ENCODE data around the gene RNF10.

Gene RNF10

DNA sequence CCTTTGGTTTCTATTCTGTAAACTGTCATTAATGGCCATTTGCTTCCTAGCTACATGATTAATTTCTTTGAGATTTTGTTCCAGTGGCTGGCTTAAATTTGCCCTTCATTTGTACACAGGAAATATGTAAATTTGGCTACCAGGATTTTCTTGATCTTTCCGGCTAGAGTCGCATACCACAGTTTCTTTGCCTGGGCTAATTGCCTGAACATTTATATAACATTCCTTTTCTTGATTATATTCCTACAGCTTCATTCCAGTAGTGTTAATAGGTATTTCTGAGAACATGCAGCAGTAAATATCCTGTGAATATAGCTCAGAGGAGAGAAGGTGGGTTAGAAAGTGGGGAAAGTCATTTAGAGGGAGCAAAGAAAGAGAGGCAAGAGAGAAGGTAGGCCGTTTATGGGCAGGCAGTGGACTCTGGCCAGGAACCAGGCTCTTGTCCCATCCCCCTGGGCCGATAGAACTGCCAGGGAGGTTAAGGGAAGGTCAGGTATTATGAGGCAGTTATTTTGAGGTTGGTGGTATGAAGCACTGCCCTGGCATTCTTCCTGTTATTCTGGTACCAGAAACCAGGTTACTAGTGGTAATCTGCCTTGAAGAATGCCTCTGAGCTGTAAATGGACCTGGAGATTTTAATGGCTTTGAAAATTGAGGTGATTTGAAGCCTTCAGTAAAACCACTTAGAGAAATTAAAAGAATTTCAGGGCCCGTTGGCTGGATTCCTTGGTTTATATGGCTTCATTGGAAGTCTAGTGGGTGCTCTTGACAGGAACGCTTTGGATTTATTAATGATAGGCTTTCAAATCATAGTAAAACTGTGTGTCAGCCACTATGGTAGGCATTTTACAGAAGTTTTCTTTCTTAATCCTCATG is 4.4 kb downstream of the RNF10 start:
- Mint-ChIP-seq H3K27ac (peak overlapping the region; percentile 83), H3K4me1 (ENCODE audit: low read depth) (peaks cover 68% of the 10 kb centered on the region), H3K27me3 (no peaks in the 10 kb centered on the region), H3K4me3 (peak overlapping the region; percentile 95), H3K9me3 (ENCODE audit: low read depth) (no peaks in the 10 kb centered on the region), H3K36me3 (no peaks in the 10 kb centered on the region)

DNA sequence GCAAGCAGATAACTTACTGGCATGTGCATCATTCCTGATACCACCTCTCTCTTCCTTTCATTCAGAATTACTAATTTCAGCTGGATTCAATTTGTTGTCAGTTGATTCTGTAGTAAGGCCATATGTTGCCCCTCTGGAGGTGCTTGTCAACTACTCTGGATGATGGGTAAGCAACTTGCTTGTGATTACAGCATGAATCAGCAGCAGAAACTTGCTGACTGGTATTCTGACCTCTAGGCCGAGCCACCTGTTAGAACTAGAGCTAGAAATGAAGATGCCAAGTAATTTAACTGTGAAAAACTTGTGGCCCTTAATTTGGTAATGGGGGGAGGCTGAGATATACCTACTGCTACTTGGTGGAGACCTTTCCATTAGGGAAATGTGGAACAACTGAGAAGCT is 5.1 kb downstream of the RNF10 start:
- Mint-ChIP-seq H3K9me3 (ENCODE audit: low read depth) (no peaks in the 10 kb centered on the region), H3K36me3 (no peaks in the 10 kb centered on the region), H3K27ac (peak overlapping the region; percentile 83), H3K4me1 (ENCODE audit: low read depth) (peaks cover 70% of the 10 kb centered on the region), H3K27me3 (no peaks in the 10 kb centered on the region), H3K4me3 (peak overlapping the region; percentile 95)

GRCh38 chr12:120540445-120540844 is 6.3 kb downstream of the RNF10 start:
- H3K36me3 Mint-ChIP-seq = no peaks in the 10 kb centered on the region
- no peaks in the 10 kb centered on the region for H3K9me3 Mint-ChIP-seq (ENCODE audit: low read depth)
- H3K4me3 Mint-ChIP-seq = peak overlapping the region; percentile 56
- peaks cover 71% of the 10 kb centered on the region for H3K4me1 Mint-ChIP-seq (ENCODE audit: low read depth)
- no peaks in the 10 kb centered on the region for H3K27me3 Mint-ChIP-seq
- H3K27ac Mint-ChIP-seq = peak overlapping the region; percentile 82

DNA sequence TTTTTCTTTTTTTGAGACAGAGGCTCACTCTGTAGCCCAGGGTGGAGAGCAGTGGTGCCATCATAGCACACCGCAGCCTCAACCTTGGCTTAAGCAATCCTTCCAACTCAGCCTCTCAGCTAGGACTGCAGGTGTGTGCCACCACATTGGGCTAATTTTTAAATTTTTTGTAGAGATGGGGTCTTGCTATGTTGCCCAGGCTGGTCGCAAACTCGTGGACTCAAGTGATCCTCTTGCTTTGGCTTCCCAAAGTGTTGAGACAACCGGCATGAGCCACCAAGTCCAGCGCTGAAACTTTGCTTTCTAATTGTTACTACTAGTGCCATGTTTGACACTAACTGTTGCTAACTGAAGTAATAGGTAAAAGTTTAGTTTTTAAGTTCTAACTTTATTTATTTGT is 8.0 kb downstream of the RNF10 start:
- Mint-ChIP-seq H3K9me3 (ENCODE audit: low read depth) (no peaks in the 10 kb centered on the region), H3K27ac (no peak overlapping the region), H3K4me1 (ENCODE audit: low read depth) (peaks cover 61% of the 10 kb centered on the region), H3K27me3 (no peaks in the 10 kb centered on the region), H3K4me3 (no peak overlapping the region), H3K36me3 (peaks cover 2% of the 10 kb centered on the region)

- Mint-ChIP-seq H3K27ac (peak overlapping the region; percentile 28), H3K4me1 (ENCODE audit: low read depth) (peaks cover 36% of the 10 kb centered on the region), H3K27me3 (no peaks in the 10 kb centered on the region), H3K36me3 (peaks cover 2% of the 10 kb centered on the region), H3K9me3 (ENCODE audit: low read depth) (no peaks in the 10 kb centered on the region), H3K4me3 (no peak overlapping the region)
Observed at GRCh38 chr12:120544691-120545090, 10.5 kb downstream of the RNF10 start.

- Mint-ChIP-seq H3K27me3 (no peaks in the 10 kb centered on the region), H3K4me3 (no peak overlapping the region), H3K4me1 (ENCODE audit: low read depth) (peaks cover 26% of the 10 kb centered on the region), H3K9me3 (ENCODE audit: low read depth) (no peaks in the 10 kb centered on the region), H3K27ac (no peak overlapping the region), H3K36me3 (peaks cover 2% of the 10 kb centered on the region)
Observed at GRCh38 chr12:120546050-120546386, 11.9 kb downstream of the RNF10 start.

- no peak overlapping the region for H3K27ac Mint-ChIP-seq
- H3K9me3 Mint-ChIP-seq (ENCODE audit: low read depth) = no peaks in the 10 kb centered on the region
Observed at GRCh38 chr12:120554678-120555077, 20.5 kb downstream of the RNF10 start.

DNA sequence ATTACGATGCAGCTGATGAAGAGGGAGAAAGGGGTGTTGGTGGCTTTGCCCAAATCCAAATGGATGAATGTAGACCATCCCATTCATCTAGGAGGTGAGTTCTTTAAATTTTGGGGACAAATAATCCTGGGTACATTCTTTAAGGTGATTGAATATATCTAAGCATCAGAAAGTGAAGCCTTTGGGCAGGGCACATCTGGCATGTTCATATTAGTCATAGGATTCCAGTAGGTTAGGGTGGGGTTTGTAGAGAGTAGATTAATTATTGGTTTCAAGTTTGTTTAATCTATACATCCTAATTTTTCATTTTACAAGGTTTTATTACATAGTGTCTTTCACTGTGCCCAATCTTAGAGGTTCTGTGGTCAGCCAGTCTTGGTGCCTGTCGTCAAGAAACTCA is 23.4 kb downstream of the RNF10 start:
- no peak overlapping the region for H3K4me3 Mint-ChIP-seq
- peaks cover 6% of the 10 kb centered on the region for H3K36me3 Mint-ChIP-seq
- H3K9me3 Mint-ChIP-seq (ENCODE audit: low read depth) = no peaks in the 10 kb centered on the region
- no peaks in the 10 kb centered on the region for H3K27me3 Mint-ChIP-seq
- H3K4me1 Mint-ChIP-seq (ENCODE audit: low read depth) = peaks cover 4% of the 10 kb centered on the region
- peak overlapping the region; percentile 28 for H3K27ac Mint-ChIP-seq

More at GRCh38 chr12:120554678-120555077, 20.5 kb downstream of the RNF10 start:
- Mint-ChIP-seq H3K36me3 (peaks cover 7% of the 10 kb centered on the region), H3K4me3 (no peak overlapping the region), H3K27me3 (no peaks in the 10 kb centered on the region), H3K4me1 (ENCODE audit: low read depth) (peaks cover 11% of the 10 kb centered on the region)

DNA sequence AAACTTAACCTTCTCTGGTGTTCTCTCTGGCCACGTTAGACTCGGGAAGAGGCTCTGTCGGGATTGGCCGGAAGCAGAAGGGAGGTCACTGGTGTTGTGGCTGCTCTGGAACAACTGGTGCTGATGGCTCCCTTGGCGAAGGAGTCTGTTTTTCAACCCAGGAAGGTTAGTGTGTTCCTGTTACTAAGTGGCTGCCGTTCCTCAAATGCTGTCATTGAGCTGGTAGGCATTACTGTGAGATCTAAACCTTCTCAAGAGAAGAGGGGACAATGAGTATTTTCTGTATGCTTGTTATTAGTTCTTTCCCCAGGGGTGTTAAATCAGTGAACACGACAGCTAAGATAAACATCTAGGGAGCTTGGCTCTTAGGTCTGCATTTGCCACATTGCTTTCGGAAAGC is 28.8 kb downstream of the RNF10 start:
- Mint-ChIP-seq H3K27ac (peak overlapping the region; percentile 43), H3K4me3 (no peak overlapping the region), H3K36me3 (peaks cover 2% of the 10 kb centered on the region), H3K4me1 (ENCODE audit: low read depth) (no peaks in the 10 kb centered on the region), H3K9me3 (ENCODE audit: low read depth) (no peaks in the 10 kb centered on the region), H3K27me3 (no peaks in the 10 kb centered on the region)

DNA sequence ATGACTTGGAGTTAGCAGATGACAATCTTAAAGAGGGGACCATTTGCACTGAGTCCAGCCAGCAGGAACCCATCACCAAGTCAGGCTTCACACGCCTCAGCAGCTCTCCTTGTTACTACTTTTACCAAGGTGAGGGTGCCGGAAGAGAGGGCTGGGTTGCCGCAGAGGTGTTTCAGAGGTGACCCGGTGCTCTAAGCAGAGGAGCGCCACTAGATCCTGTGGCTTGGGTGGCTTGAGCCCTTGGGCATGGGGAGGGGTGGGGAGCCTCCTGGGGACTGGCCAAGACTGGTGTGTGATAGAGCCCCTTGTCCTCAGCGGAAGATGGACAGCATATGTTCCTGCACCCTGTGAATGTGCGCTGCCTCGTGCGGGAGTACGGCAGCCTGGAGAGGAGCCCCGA is 29.3 kb downstream of the RNF10 start:
- Mint-ChIP-seq H3K36me3 (peaks cover 2% of the 10 kb centered on the region), H3K4me1 (ENCODE audit: low read depth) (no peaks in the 10 kb centered on the region), H3K27ac (peak overlapping the region; percentile 43), H3K27me3 (no peaks in the 10 kb centered on the region), H3K9me3 (ENCODE audit: low read depth) (no peaks in the 10 kb centered on the region), H3K4me3 (no peak overlapping the region)

GRCh38 chr12:120571299-120571698 is 37.1 kb downstream of the RNF10 start:
- Mint-ChIP-seq H3K4me3 (no peak overlapping the region), H3K4me1 (ENCODE audit: low read depth) (no peaks in the 10 kb centered on the region), H3K27me3 (no peaks in the 10 kb centered on the region), H3K9me3 (ENCODE audit: low read depth) (no peaks in the 10 kb centered on the region), H3K36me3 (peaks cover 4% of the 10 kb centered on the region), H3K27ac (no peak overlapping the region)

DNA sequence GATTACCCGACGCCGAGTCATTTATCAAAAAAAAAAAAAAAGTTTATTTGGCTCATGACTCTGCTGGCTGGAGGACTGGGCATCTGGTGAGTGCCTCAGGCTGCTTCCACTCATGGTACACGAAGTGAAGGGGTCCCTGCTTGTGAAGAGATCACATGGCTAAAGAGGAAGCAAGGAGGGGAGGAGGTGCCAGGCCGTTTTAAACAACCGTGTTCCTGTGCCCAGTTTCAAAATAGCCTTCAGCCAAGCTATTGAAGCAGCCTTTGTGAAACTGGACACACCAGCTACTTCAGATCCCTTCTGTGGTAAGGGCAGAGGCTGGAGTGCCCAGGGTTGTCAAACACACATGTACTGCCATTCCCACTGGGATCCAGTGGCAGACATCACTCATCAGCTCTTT is 39.4 kb downstream of the RNF10 start:
- H3K27ac Mint-ChIP-seq = peak overlapping the region; percentile 78

GRCh38 chr12:120574106-120574505 is 40.0 kb downstream of the RNF10 start:
- no peaks in the 10 kb centered on the region for H3K9me3 Mint-ChIP-seq (ENCODE audit: low read depth)
- peak overlapping the region; percentile 78 for H3K27ac Mint-ChIP-seq
- peaks cover 4% of the 10 kb centered on the region for H3K36me3 Mint-ChIP-seq
- no peaks in the 10 kb centered on the region for H3K4me1 Mint-ChIP-seq (ENCODE audit: low read depth)
- H3K4me3 Mint-ChIP-seq = no peak overlapping the region
- H3K27me3 Mint-ChIP-seq = no peaks in the 10 kb centered on the region

More for the DNA sequence above, 39.4 kb downstream of the RNF10 start:
- H3K27me3 Mint-ChIP-seq = no peaks in the 10 kb centered on the region
- H3K36me3 Mint-ChIP-seq = peaks cover 4% of the 10 kb centered on the region
- no peaks in the 10 kb centered on the region for H3K4me1 Mint-ChIP-seq (ENCODE audit: low read depth)
- H3K9me3 Mint-ChIP-seq (ENCODE audit: low read depth) = no peaks in the 10 kb centered on the region
- H3K4me3 Mint-ChIP-seq = no peak overlapping the region

DNA sequence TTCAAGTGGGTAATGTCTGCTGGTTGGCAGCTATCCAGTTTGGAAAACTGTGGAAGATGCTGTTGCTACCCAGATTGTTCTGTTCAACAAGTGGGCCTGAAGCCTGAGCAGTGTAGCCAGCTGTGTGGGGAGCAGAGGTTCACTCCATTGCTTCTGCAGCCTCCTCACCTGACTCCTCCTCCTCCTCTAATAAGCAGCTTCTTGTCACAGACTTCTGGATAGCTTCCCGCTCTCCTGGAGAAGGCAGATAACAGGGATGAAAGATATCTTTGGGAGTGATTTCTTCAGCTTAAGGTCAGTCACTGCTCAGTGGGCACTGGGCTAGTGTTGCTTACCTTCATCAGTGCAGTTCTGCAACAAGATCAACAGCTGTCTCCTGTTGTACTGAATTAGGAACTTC is 45.0 kb downstream of the RNF10 start:
- Mint-ChIP-seq H3K4me1 (ENCODE audit: low read depth) (peaks cover 33% of the 10 kb centered on the region), H3K4me3 (peak overlapping the region; percentile 97)

GRCh38 chr12:120580787-120581723 is 46.9 kb downstream of the RNF10 start, which contains the start of gene POP5:
Gene POP5, minus strand, starts transcription at chr12:120581402. Its CDS starts 40 bp downstream, at chr12:120581362.
- Mint-ChIP-seq H3K36me3 (no peaks in the 10 kb centered on the region), H3K4me1 (ENCODE audit: low read depth) (peaks cover 36% of the 10 kb centered on the region), H3K4me3 (peak within 1 kb of the TSS; percentile 97), H3K27ac (peak within 1 kb of the TSS; percentile 93), H3K27me3 (peaks cover 3% of the 10 kb centered on the region), H3K9me3 (ENCODE audit: low read depth) (no peaks in the 10 kb centered on the region)

More for the DNA sequence above, 45.0 kb downstream of the RNF10 start:
- Mint-ChIP-seq H3K27me3 (peaks cover 2% of the 10 kb centered on the region), H3K27ac (peak overlapping the region; percentile 64), H3K36me3 (no peaks in the 10 kb centered on the region), H3K9me3 (ENCODE audit: low read depth) (no peaks in the 10 kb centered on the region)

Data from activated naive CD8-positive, alpha-beta T cell (primary cell).